ENCODE data around the gene PAK5.

Gene PAK5

DNA sequence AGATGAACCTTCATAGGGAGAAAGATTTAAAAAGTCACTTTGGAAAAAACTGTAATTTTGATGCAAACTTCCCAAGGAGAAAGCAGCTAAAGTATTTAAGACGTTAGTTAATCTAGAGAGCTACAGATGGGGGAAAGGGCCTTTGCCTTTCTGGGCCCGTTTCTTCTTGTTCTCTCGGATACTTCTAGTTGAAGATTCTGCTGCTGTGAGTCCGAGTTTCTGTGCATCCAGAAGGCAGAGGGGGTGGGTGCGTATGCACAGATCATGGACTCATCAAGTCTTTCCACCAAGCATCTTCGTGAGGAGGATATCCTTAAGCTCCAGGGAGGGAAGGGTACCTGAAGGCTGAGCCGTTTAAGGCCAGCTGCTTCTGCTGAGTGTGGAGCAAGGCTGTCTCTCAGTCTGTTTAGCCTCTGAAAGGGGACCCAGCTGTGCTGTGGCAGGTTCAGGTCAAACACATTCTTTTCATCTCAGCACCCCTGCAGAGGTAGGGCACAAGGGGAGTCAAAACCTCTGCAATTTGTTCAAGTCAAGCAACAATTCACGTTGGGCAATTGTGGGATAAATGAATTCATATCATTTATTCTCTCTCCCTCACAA, 320.2 kb downstream of the PAK5 start:
- no peak for DNase-seq (ENCODE audit: low spot score)

GRCh38 chr20:9517297-9518162, 321.3 kb downstream of the PAK5 start:
- no peak for DNase-seq (ENCODE audit: low spot score)

DNA sequence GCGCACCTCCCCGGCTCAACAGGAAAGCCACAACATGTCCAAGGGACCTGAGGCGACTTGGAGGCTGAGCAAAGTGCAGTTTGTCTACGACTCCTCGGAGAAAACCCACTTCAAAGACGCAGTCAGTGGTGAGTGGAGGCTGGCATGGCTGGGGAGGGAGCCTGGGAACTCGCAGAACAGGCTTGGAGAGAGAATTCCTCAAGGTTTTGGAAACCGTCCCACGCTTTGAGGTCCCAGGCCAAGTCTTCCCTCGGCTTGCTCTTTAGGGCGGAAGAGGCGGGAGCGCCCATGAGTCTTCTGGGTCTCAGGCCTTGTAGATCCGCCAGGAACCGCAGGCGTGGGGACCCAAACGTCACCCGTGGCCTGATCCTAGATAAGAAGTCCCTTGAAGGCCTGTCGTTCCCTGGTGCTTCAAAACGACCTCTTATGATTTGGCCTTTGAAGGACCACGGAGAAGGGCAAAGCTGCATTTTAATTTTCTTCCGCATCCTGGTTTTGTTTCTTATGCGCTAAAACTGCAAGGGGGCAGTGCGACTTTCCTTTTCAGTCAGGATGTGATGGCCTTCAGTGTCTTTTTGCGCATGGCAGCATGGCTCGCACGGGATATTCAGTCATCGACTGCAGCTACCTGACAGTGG, 322.5 kb downstream of the PAK5 start:
- peak; percentile 9 for DNase-seq (ENCODE audit: low spot score)

DNA sequence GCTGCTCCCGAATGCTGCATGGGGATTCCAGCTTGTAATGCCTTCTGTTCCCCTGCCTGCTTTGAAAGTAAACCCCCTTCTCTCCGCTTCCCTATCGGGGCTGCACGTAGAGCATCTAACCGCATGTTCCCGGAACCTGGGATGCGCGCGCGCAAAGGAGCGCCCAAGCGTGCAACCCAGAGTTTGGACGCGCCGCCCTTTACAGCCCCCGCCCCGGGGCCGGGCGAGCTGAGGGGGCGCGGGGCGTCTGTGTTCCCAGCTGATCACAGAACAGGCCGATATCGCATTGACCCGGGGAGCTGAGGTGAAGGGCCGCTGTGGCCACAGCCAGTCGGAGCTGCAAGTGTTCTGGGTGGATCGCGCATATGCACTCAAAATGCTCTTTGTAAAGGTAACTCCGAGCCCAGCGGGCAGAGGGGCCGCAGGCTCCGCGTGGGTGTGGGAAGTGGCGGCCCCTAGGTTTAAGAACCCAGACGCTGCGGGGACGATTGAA, 323.1 kb downstream of the PAK5 start:
- peak; percentile 29 for DNase-seq (ENCODE audit: low spot score)

- DNase-seq (ENCODE audit: low spot score) = peak; percentile 9
Measured at GRCh38 chr20:9515214-9515585, 323.7 kb downstream of the PAK5 start.

GRCh38 chr20:9514461-9515213, 324.2 kb downstream of the PAK5 start, which contains the start of gene LAMP5:
Gene LAMP5, plus strand, starts transcription at chr20:9514590. Its CDS starts 263 bp downstream, at chr20:9514853.
- peak; percentile 64 for DNase-seq (ENCODE audit: low spot score)

- DNase-seq (ENCODE audit: low spot score) = no peak
Measured at GRCh38 chr20:9514072-9514460, 324.8 kb downstream of the PAK5 start.

DNA sequence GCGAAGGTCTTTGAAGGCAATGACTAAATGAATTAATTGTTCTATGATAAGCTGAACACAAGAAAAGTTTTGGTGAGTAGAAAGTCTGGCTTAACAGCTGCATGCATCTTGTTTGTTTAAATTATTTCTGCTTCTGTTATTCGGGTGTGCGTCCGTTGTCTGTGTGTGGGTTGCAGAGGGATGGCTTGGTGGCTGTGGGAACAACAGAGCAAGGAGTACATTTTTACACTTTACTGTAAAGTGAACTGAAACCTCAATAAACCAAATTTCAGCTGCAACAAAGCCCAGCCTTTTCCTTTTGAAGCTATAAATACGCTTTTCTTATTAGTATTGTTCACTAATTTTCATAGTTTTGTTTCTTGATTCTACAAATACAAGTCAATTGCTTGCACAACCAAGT, 328.0 kb downstream of the PAK5 start:
- no peak for DNase-seq (ENCODE audit: low spot score)

GRCh38 chr20:9509246-9509645, 329.6 kb downstream of the PAK5 start:
- no peak for DNase-seq (ENCODE audit: low spot score)

DNA sequence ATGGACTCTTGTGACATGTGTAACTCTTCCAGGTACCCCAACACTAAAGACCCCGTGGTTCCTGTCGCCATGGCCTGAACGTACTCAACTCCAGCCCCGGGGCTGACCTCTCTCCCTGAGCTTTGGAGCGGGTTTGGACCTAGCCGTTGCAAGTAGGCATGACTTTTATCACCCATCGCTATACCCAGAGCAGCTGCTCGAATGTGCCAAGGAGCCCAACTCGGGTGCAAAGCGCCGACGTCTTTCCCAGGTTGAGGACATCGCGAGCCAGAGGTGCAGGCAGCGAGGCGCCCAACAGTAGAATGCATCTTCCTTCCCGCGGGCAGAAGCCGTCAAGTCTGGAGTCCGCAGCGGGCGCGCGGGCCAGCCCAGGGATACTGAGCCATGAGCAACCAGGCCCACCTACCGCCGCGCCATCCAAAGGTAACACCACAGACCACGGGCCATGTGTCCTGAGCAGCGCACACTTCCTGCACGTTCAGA, 330.1 kb downstream of the PAK5 start:
- no peak for DNase-seq (ENCODE audit: low spot score)

DNA sequence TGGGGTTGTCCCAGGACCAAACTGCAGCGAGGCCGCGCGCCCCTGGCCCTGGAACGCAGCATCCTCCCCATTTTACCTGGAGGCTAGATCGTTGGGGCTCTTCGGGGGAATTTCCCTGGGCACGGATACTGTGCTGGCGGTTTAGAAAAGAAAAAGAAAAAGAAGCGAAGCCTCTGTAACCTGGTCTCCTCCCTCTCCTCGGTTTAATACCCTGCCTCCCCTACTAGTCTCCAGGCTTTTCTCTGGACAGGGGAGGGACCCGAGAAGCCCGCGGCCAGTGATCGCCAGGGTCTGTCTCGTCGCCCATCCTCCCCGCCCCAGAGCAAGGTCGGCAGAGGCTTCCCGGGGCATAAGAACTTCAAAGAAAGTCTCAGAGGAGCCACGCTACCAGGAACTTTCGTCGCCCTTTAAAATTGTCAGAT, 330.6 kb downstream of the PAK5 start:
- DNase-seq (ENCODE audit: low spot score) = no peak

DNA sequence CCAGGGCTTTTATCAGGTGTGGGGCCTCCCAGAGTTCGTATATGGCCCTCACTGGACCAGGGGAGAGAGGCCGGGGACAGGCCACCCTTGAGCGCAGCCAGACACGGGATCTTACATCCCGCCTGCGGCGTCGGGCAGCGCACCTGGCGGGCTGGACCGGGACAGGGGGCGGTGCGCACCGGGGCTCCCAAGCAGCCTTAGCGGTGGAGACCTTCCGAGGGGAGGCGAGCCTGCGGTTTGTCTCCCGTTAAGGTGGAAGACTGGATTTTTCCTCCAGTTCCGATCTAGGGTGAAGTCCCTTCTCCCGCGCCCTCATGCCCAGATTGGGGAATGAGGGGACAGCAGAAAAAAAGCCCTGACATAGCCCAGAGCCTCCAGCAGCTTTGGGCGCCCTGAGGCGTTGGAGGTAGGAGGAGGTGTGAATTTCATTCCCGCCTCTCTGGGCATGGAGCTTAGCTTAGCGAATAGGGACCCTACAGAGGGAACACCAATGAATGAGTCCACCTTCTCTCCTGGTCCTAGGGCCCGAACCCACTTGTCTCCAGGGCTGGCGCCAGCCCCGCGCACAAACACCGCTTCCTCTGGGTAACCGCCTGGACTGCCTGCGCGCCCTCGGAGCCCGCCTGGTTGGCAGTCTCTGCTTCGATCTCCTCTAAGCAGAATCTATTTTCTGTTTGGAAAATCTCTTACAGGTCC, 331.2 kb downstream of the PAK5 start:
- DNase-seq (ENCODE audit: low spot score) = no peak

DNA sequence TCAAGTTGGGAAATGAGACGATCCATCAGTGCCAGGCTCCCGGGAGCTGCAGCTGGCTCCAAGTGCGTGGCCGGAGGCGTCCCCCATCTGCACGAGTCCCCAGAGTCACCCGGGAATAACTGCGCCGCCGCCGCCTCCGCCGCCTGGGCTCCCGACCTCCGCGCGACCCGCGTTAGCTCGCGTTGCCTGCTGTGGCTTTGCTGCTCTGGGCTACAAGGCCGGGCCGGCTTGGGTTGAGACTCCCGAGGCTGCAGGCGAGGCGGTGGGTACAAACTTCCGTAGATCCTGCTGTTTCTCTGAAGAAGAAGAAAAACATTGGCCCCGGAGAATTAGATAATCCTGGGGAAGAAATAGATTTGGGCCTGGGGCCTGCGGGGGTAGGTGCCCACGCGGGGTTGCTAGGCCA, 331.9 kb downstream of the PAK5 start:
- no peak for DNase-seq (ENCODE audit: low spot score)

DNA sequence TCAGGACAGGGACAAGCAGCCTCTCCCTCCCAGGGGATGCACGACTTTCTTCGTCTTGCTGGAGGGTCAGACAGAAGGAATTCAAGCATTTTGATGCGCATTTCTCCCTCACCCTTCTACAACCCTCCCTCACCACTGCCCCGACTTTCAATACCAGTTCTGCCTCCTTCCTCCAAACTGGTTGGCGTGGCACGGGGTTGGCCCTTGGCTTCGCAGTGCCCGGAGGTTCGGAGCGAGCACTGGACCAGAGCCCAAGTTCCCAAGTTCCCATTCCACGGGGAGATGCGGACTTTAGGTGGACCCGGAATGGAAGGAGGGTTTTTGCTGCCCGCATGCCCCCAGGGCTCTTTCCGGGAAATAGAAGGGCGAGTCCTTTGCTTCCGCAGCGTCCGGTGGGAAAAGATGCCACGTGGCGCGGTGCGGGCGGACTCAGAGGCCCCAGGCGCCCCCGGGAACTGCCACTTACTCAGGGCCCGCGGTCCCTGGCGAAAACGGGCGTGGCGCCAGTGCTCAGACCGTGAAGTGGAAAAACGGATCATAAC, 332.5 kb downstream of the PAK5 start:
- DNase-seq (ENCODE audit: low spot score) = no peak

DNA sequence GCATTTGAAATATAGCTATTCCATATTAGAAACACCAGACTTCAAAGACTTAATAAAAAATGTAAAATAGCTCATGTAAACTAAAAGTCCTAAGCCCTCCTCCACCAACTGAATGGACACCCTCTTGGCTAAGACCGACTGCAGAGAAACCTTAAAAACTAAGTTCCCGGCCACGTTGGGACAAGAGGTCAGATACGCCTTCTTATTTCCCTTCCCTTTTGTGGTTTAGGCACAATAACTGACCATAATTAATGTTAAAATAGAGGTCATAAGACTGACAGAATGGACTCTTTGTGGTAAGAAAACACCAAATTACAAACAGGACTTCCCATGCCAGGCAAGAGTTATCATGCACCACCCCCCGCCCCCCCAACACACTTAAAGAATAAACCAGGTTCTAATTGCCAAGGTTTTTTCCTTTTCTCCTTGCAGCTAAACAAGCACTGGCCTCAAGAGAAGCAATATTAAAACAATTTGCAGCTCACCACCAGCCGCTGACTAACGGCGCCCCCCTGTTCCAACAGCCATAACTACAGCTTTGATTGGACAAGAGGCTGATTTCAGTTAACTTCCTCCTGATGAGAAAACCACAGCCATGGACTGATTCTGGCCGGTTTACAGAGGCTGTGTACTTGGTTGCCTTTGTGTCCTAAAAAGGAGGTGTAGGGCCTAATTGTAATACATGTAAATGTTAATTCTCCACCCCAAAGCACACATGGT, 335.2 kb downstream of the PAK5 start:
- no peak for DNase-seq (ENCODE audit: low spot score)

DNA sequence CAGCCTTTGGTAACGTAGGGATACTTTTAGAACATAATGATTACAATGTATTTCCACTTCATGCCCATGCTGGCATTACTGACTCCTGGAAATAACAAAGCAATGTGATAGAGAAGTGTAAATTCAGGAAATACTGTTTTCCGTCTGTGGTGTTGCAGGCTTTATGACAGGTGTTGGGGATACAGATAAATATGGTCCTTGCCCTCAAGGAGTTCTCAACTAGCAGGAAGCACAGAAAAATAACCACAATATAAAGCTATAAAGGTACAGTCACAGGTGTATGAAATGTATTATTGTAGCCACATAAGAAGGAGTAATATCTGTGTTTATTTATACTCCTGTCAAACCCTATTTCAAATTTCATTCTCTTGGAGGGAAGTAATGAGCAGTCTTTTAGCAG, 337.4 kb downstream of the PAK5 start:
- DNase-seq (ENCODE audit: low spot score) = no peak

DNA sequence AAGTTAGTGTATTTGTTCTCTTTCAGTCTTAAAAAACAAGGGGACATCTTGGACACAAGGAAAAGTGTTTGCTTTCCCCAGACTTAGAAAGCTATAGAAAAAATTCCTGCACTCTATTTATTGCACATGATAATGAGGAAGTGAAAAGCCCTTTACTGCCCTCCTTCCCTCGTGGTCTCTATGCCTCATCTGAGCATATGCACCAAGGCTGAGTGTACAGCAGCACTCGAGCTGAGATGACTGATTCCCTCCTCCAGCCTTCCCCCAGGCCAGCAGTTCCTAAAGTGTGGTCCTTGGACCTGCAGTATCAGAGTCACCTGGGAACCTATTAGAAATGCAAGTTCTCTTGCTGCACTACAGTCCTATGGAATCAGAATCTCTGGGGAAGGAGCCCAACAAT, 338.8 kb downstream of the PAK5 start:
- no peak for DNase-seq (ENCODE audit: low spot score)

DNA sequence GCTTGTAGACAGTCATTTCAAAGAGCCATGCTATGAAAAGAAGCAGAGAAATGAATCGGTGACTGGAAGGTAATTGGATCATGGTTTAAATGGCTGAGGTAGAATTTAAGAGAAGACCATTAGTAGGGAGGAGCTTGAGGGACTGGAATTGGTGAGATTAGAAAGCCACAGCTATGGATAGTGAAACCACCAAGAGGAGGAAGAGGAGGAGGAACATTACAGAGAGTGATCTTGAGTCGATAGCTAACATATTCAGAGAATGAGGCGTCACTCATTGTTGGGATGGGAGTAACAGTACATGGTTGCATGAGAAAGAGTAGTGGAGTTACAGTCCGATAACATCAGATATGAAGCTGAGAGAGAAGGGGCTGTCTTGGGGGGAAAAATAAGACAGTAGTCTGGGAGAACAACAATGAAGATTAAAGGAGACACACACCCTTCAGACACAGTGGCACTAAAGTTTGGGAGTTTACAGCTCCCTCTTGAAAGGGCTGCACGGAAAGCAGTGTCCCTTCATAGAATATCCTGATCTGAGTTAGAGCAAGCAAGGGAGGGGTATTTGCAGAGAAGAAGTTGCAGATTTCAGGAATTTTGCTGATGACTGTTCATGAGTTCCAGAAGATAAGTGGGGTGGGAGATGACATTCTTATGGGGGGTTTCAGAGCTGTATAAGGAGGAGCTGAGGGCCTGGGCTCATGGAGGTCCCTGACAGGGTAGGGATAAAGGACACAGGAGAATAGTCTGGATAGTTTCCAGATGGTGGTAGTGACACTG, 339.6 kb downstream of the PAK5 start:
- DNase-seq (ENCODE audit: low spot score) = no peak

GRCh38 chr20:9498322-9498721, 340.6 kb downstream of the PAK5 start:
- no peak for DNase-seq (ENCODE audit: low spot score)

Data from SK-N-DZ (cell line).